Neuronal stem cell (in vitro differentiated cells): ENCODE measurements around the gene TMEM131L.

Source experiments
- DNase-seq: peaks from one replicate; pipeline ENCODE4 v3.0.0-alpha.2; 2013; ENCODE audit warnings: low spot score
- H2AFZ ChIP-seq: one replicate; pipeline ENCODE4 v1.6.1; 2013; ENCODE audit warnings: mild to moderate bottlenecking, low read length, inconsistent platforms
- H2AK5ac ChIP-seq: 2 replicates; pipeline ENCODE4 v1.6.1; 2013; ENCODE audit warnings: low read depth, mild to moderate bottlenecking, inconsistent platforms, low read length, moderate library complexity, mixed read lengths
- H2BK120ac ChIP-seq: 2 replicates; pipeline ENCODE4 v1.6.1; 2013; ENCODE audit warnings: low read depth, mild to moderate bottlenecking, inconsistent platforms, low read length, moderate library complexity, mixed read lengths
- H2BK12ac ChIP-seq: one replicate; pipeline ENCODE4 v1.6.1; 2013; ENCODE audit warnings: low read length, inconsistent platforms
- H2BK15ac ChIP-seq: 2 replicates; pipeline ENCODE4 v1.6.1; 2013; ENCODE audit warnings: mild to moderate bottlenecking, low read length, inconsistent platforms, mixed read lengths
- H2BK5ac ChIP-seq: one replicate; pipeline ENCODE4 v1.6.1; 2013; ENCODE audit warnings: inconsistent platforms, mild to moderate bottlenecking, low read length, moderate library complexity
- H3K14ac ChIP-seq: one replicate; pipeline ENCODE4 v1.6.1; 2013; ENCODE audit warnings: low read length, inconsistent platforms
- H3K18ac ChIP-seq: 2 replicates; pipeline ENCODE4 v1.6.1; 2013; ENCODE audit warnings: low read length, inconsistent platforms
- H3K23ac ChIP-seq: 2 replicates; pipeline ENCODE4 v1.6.1; 2013; ENCODE audit warnings: low read depth, mild to moderate bottlenecking, mixed read lengths, low read length, inconsistent platforms; ENCODE audit not compliant: poor library complexity
- H3K27ac ChIP-seq: replicated peaks from 3 replicates; pipeline ENCODE4 v1.5.1; 2013; ENCODE audit warnings: low read length, inconsistent platforms
- H3K27me3 ChIP-seq, 3 experiments: 2 replicates each; pipeline ENCODE4 v1.6.1; 2013; ENCODE audit warnings: low read length in 3 of 3, mild to moderate bottlenecking in 2 of 3, inconsistent platforms in 1 of 3, low read depth in 1 of 3, mixed read lengths in 1 of 3, moderate library complexity in 1 of 3; ENCODE audit not compliant: control insufficient read depth in 3 of 3, insufficient read depth in 3 of 3
- H3K36me3 ChIP-seq, 2 donors: replicated peaks in 1 of 2; 2 replicates each; pipeline ENCODE4 v1.6.1; 2013; ENCODE audit warnings: low read length in 2 of 2; ENCODE audit not compliant: control insufficient read depth in 2 of 2, insufficient read depth in 2 of 2
- H3K4ac ChIP-seq: 2 replicates; pipeline ENCODE4 v1.6.1; 2013; ENCODE audit warnings: inconsistent platforms, mild to moderate bottlenecking, low read length, moderate library complexity
- H3K4me1 ChIP-seq, 2 donors: 1 replicate in 1 of 2; 2 replicates in 1 of 2; pipeline ENCODE4 v1.6.1; 2013; ENCODE audit warnings: low read length in 2 of 2, low read depth in 1 of 2; ENCODE audit not compliant: control insufficient read depth in 2 of 2, insufficient read depth in 1 of 2
- H3K4me2 ChIP-seq: one replicate; pipeline ENCODE4 v1.6.1; 2013; ENCODE audit warnings: mild to moderate bottlenecking, low read length, inconsistent platforms; ENCODE audit not compliant: insufficient read depth, poor library complexity, severe bottlenecking
- H3K4me3 ChIP-seq, 2 donors: 2 replicates each; pipeline ENCODE4 v1.5.1; 2013; ENCODE audit warnings: low read length in 2 of 2, mild to moderate bottlenecking in 2 of 2, inconsistent platforms in 1 of 2, moderate library complexity in 1 of 2
- H3K79me1 ChIP-seq: one replicate; pipeline ENCODE4 v1.6.1; 2013; ENCODE audit warnings: low read depth, mild to moderate bottlenecking, inconsistent platforms, low read length, moderate library complexity
- H3K9ac ChIP-seq: one replicate; pipeline ENCODE4 v1.6.1; 2013; ENCODE audit warnings: mild to moderate bottlenecking, low read depth, low read length, inconsistent platforms; ENCODE audit not compliant: poor library complexity
- H3K9me3 ChIP-seq, 2 donors: replicated peaks in 1 of 2; 2 replicates each; pipeline versions ENCODE3 to v1.6.1; 2013; ENCODE audit warnings: low read length in 2 of 2, mild to moderate bottlenecking in 2 of 2, inconsistent platforms in 1 of 2, low read depth in 1 of 2, mixed read lengths in 1 of 2, moderate library complexity in 1 of 2; ENCODE audit not compliant: control insufficient read depth in 2 of 2, insufficient read depth in 1 of 2
- H4K8ac ChIP-seq: one replicate; pipeline ENCODE4 v1.6.1; 2013; ENCODE audit warnings: low read depth, mild to moderate bottlenecking, inconsistent platforms, low read length, moderate library complexity
- H4K91ac ChIP-seq: one replicate; pipeline ENCODE4 v1.6.1; 2013; ENCODE audit warnings: low read length, low read depth, mild to moderate bottlenecking, inconsistent platforms; ENCODE audit not compliant: poor library complexity
- WGBS, 2 donors: extraction: QIAGEN DNeasy Blood & Tissue Kit; methylation state at CpG; one replicate each; pipeline ENCODE4 v1.1.7; 2013; ENCODE audit warnings: missing lambda C conversion rate in 2 of 2, mixed read lengths in 1 of 2; ENCODE audit not compliant: insufficient read length in 2 of 2, insufficient replicate concordance in 1 of 2; ENCODE audit errors: extremely low coverage in 2 of 2; 5-methylcytosine and 5-hydroxymethylcytosine counted together

TMEM131L gene

DNA sequence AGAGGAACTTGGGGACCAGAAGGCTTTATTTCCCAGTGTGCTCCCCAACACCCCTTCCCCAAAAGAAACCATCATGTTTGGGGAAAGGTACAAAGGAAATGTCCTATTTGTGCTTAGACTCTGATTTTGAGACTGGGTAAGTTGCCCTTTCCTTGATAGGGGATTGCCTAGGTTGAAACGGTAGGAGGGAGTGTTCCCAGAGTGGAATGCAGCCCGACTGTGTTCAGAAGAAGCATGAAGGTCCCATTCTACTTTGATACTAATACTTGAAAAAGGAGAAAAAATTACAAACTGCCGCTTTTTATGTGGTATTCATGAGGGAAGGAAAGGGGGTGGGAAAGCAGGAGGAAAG lies 32.4 kb upstream of the TMEM131L start:
- Histone ChIP-seq H4K8ac (no peak overlapping the region), H3K4me3 (no peak overlapping the region), H2AK5ac (no peak overlapping the region), H3K79me1 (no peaks in the 10 kb centered on the region), H3K4me2 (no peak overlapping the region), H2BK12ac (no peak overlapping the region), H3K9ac (no peak overlapping the region), H3K4ac (no peak overlapping the region), H2BK5ac (no peak overlapping the region), H3K23ac (no peak overlapping the region), H3K36me3 (no peaks in the 10 kb centered on the region), H3K4me1 (peaks cover 0 to 7% of the 10 kb centered on the region in 2 donors), H3K27me3 (no peaks in the 10 kb centered on the region), H2BK120ac (no peak overlapping the region), H3K9me3 (no peaks in the 10 kb centered on the region), H4K91ac (no peak overlapping the region), H3K14ac (no peak overlapping the region), H2AFZ (no peak overlapping the region), H3K18ac (no peak overlapping the region), H2BK15ac (no peak overlapping the region), H3K27ac (no peak overlapping the region)
- no peak for DNase-seq
- WGBS, 2 donors, result no CpG with 5 or more reads among the region's 3 CpGs

GRCh38 chr4:153434190-153434589 lies 32.0 kb upstream of the TMEM131L start:
- no peak overlapping the region for H2AFZ ChIP-seq
- no peak overlapping the region for H4K91ac ChIP-seq
- no peak overlapping the region for H3K14ac ChIP-seq
- no peak overlapping the region for H3K18ac ChIP-seq
- DNase-seq, result no peak
- no peak overlapping the region for H2AK5ac ChIP-seq
- H2BK15ac ChIP-seq, result no peak overlapping the region
- no peaks in the 10 kb centered on the region for H3K27me3 ChIP-seq
- H3K23ac ChIP-seq, result no peak overlapping the region
- no peak overlapping the region for H2BK120ac ChIP-seq
- H3K4ac ChIP-seq, result no peak overlapping the region
- H2BK5ac ChIP-seq, result no peak overlapping the region
- H3K9ac ChIP-seq, result no peak overlapping the region
- H3K9me3 ChIP-seq, result no peaks in the 10 kb centered on the region
- no peaks in the 10 kb centered on the region for H3K79me1 ChIP-seq
- WGBS, 2 donors, result no CpG with 5 or more reads among the region's 2 CpGs
- H3K27ac ChIP-seq, result no peak overlapping the region
- H3K4me1 ChIP-seq, result peaks cover 0 to 3% of the 10 kb centered on the region in 2 donors
- no peaks in the 10 kb centered on the region for H3K36me3 ChIP-seq
- no peak overlapping the region for H2BK12ac ChIP-seq
- no peak overlapping the region for H3K4me3 ChIP-seq
- H4K8ac ChIP-seq, result no peak overlapping the region
- no peak overlapping the region for H3K4me2 ChIP-seq

GRCh38 chr4:153438916-153439756 lies 27.0 kb upstream of the TMEM131L start:
- DNase-seq, result no peak
- H2BK5ac ChIP-seq, result no peak overlapping the region
- H3K4me1 ChIP-seq, result peaks cover 0 to 1% of the 10 kb centered on the region in 2 donors
- H2BK12ac ChIP-seq, result no peak overlapping the region
- no peak overlapping the region for H3K18ac ChIP-seq
- no peaks in the 10 kb centered on the region for H3K27me3 ChIP-seq
- H3K9ac ChIP-seq, result no peak overlapping the region
- no peaks in the 10 kb centered on the region for H3K79me1 ChIP-seq
- H3K4ac ChIP-seq, result no peak overlapping the region
- H4K8ac ChIP-seq, result no peak overlapping the region
- no peak overlapping the region for H3K4me3 ChIP-seq
- H2BK15ac ChIP-seq, result no peak overlapping the region
- H3K14ac ChIP-seq, result no peak overlapping the region
- H2AFZ ChIP-seq, result no peak overlapping the region
- no peak overlapping the region for H2AK5ac ChIP-seq
- no peak overlapping the region for H2BK120ac ChIP-seq
- H3K36me3 ChIP-seq, result no peaks in the 10 kb centered on the region
- no CpG with 5 or more reads among the region's 13 CpGs for WGBS, 2 donors
- no peak overlapping the region for H3K4me2 ChIP-seq
- H3K9me3 ChIP-seq, result no peaks in the 10 kb centered on the region
- H4K91ac ChIP-seq, result no peak overlapping the region
- no peak overlapping the region for H3K23ac ChIP-seq
- H3K27ac ChIP-seq, result no peak overlapping the region

DNA sequence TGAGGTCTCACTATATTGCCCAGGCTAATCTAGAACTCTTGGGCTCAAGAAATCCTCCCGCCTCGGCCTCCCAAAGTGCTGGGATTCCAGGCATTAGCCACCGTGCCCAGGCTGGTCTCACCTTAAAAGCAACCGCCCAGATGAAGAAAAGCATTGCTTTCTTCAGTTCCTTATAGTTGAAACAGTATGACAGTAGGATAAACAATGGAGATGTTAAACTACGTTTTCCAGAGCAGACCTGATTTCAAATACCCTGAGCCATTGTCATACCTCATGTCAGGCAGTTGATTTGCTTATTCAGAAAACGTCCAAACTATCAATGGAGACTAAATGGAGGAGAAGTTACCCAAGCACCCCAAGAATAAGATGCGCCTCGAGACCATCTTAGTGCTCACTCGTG lies 26.3 kb upstream of the TMEM131L start:
- Histone ChIP-seq H3K18ac (no peak overlapping the region), H3K9me3 (no peaks in the 10 kb centered on the region), H3K27ac (no peak overlapping the region), H2BK12ac (no peak overlapping the region), H3K9ac (no peak overlapping the region), H3K4ac (no peak overlapping the region), H3K4me1 (peaks cover 0 to 1% of the 10 kb centered on the region in 2 donors), H3K79me1 (no peaks in the 10 kb centered on the region), H3K23ac (no peak overlapping the region), H3K14ac (no peak overlapping the region), H4K91ac (no peak overlapping the region), H4K8ac (no peak overlapping the region), H2BK15ac (no peak overlapping the region), H2AK5ac (no peak overlapping the region), H3K4me3 (no peak overlapping the region), H2BK120ac (no peak overlapping the region), H3K36me3 (no peaks in the 10 kb centered on the region), H2AFZ (no peak overlapping the region), H2BK5ac (no peak overlapping the region), H3K4me2 (no peak overlapping the region), H3K27me3 (no peaks in the 10 kb centered on the region)
- no peak for DNase-seq
- WGBS, 2 donors, result no CpG with 5 or more reads among the region's 9 CpGs
